IPS-NIHi7 (cell line): ENCODE results near the gene PDSS2.
"Not testable (repeated sequence)": the region's sequence is repeated elsewhere in the genome, so short reads cannot be mapped to it uniquely, and the experiment has no call there.

Experiments
- DNase-seq: peaks from one replicate; pipeline ENCODE4 v3.0.0; 2012; ENCODE audit warnings: mixed read lengths; ENCODE audit errors: extremely low spot score

PDSS2 gene

DNA sequence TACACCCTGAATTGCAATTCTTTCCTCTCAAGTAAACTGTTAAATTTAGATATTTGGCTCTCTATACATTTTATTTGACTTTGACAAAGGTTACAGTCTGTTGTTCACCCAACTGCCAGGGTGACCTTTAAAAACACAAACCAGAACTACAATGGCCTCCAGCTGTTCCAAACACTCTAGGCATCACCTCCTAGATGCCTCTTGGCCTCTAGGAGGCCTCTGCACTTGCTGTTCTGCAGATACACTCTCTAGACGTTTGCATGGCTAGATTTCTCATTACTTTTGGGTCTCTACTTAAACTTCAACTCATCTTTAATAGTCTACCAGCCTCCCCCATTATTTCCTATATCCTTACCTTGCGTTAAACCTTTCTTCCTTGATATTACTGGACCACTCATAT is 241.2 kb downstream of the PDSS2 start:
- no peak for DNase-seq

DNA sequence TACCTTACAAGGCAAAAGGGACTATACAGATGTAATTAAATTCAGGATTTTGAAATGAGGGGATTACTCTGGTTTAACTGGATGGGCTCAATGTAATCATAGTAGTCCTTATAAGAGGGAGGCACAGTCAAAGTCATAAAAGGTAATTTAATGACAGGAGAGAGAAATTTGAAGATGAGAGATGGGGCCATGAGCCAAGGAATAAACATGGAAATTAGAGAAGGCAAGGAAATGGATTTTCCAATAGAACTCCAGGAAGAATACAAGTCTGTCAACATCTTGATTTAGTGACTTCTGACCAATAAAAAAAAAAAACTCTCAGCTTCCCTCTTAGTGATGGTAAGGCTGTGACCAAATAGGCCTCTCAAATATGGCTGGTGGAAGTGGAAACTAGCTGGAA is 242.1 kb downstream of the PDSS2 start:
- no peak for DNase-seq

DNA sequence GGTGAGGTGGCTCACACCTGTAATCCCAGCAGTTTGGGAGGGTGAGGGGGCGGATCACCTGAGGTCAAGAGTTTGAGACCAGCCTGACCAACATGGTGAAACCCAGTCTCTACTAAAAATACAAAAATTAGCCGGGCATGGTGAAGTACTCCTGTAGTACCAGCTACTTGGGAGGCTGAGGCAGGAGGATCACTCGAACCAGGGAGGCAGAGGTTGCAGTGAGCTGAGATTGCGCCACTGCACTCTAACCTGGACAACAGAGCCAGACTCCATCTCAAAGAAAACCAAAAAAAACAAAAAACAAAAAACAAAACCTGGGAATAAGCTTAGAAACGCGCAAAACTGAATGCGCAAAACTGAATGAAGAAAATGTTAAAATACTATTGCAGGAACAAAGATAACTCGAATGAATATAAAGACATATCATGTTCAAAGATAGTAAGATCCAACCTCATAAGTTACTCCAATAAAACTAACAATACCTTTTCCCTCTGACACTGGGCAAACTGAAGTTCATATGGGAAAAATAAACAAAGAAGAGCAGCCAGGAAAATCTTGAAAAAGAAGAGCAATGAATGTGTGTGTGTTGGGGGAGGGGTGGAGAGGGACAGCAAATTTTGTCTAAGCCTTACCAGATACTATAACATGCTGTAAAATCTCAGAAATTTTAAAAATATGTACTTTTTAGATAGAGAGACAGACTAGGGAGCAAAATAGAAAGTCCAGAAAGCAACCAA is 243.0 kb downstream of the PDSS2 start:
- no peak for DNase-seq

DNA sequence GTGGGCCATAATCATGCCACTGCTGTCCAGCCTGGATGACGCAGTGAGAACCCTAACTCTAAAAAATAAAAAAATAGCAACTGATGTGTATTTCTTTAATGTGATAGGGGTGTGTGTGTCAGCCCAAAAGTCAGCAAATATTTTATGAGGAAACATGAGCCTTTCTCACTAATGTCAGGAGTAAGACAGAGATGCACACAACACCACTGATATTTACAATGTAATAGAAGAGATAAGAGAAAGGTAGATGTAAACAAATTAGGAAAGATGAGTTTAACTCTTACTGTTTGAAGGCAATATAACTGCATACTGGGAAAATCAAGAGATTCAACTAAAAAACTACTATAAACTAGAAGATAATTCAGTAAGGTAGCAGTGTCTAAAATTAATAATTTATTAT is 244.0 kb downstream of the PDSS2 start:
- no peak for DNase-seq

DNA sequence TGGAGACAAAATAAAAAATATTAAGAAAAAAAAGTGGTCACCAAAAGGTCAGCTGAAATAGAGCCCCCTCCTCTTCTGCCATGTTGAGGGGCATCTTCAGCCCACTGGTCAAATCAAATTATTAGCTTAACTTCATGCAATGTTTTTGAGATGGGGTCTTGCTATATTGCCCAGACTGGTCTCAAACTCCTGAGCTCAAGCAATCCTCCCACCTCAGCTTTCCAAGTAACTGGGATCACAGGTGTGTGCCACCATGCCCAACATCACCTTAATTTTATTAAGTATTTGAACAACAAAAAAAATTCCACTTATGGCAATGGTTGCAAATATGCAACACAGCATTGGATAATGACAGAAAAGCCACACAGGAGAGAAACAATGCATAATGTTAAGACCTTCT is 244.7 kb downstream of the PDSS2 start:
- DNase-seq, result no peak

DNA sequence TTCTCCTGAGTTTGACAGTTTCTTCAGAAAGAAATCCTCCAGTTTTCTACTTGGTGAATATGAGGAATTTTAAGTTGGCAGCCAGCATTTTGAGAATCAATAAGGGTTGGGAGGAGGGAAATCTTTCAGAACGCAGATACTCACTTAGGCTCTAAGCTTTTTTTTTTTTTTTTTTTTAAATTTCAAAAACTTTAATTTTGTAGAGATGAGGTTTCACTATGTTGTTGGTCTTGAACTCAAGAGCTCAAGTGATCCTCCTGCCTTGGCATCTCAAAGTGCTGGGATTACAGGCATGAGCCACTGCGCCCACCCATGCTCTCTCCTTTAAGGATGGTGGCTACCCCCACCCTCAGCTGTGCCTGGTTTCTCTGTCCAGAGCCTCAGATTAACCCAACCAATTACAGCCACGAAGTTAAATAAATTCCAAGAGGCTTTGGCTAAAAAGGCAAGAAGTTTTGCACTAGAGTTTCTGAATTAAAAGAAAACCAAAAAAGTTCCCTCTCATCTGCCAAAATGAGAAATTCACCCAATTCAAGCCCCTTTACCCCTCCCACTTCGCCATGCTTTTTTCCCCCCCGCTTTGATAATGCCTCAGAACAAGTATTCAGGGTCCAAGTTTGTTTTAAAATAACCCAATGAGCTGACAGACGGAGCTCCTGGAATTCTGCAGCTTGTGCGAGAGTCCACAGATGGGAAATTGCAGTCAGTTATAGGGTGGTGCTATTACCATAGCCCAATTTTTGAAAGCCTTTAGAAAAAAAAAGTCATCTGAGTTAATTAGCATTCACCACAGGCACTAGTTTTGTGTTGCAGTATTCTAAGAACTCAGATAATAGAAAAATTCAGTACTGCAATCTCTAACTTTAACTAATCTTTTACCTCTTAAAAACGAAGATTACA is 249.7 kb downstream of the PDSS2 start:
- no peak for DNase-seq

DNA sequence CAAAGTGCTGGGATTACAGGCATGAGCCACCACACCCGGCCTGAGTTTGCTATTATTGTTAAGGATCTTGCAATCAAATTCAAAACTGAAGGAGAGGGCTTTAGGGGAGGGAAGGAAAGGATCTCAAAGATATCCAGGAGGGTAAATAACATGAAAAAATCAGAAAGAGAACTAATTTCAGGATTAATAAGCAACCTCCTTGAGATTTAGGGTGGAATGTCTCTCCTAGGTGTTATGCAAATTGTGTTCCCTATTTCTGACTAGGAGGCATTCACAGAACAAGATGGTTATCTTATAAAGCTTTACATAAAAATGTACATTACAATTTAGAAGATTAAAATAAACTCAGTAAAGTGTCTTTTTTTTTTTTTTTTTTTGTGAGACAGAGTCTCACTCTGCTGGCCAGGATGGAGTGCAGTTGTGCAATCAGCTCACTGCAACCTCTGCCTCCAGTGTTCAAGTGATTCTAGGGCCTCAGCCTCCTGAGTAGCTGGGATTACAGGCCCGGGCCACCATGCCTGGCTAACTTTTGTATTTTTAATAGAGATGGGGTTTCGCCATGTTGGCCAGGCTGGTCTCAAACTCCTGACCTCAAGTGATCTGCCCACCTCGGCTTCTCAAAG is 252.0 kb downstream of the PDSS2 start:
- no peak for DNase-seq

DNA sequence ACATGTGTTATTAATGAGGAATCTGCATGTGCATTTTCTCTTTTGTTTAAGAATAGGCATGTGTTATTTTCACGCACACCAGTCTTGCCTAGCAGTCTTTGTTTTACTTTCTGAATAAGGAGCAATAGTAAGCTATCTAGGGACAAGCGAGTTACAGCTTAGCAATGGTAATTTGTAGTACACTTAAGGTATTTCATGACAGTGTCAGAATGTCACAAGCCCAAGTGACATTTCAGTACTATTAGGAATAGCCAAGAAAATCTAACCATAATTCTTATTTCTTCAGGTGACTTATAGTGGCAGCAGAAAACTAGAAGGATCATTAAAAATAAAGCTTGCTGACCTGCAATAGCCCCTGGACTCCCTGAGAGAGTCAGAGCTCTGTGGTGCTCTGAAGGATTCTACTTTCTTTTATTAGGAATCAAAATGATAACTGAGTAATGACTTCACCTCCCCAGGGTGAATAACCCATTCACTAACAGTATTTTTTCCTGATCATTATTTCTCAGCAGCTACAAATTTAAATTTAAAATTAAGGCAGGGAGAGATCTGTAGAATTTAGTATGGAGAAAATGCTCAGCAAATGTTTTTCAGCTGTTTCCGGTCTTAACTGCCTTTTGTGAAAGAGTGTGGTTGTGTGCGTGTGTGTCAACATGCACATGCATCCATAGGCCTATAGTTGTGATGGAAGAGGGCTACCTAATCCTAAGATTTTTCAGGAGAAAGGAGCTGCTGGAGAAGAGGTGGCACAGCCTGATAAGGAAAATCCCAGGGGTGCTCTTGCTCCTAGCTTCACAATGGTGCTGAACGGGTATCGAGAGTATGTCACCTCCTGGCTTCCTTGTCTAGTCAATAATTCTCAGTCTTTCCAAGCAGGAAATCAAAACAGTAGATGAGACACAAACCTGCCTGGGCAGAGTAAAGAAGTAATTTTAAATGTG is 254.0 kb downstream of the PDSS2 start:
- DNase-seq, result no peak

DNA sequence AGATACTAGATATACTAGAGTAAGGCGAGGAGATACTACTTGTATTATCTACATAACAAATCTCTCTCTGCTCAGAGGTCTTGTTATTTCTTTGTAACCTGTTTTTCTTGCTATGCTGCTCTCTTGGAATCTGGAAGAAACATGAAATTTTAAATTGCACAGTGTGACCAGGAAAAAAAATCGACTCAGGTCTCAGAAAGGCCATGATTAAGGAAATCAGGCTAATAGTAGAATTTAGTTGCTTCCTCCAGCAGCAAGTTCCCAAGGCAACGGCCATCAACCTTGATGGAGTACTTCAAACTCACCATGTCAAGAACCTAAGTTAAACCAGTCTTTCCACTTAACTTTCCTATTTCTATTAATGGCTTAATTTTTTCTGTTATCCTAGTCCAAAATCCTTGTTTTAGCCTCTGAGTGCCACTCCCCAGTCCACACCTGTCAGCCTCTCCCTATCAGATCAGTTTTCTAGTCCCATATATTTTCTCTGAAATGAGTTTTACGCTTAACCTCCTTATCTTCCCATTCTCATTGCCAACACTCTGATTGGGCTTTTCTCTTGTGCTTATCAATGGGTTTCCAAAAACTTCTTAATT is 256.4 kb downstream of the PDSS2 start:
- no peak for DNase-seq

DNA sequence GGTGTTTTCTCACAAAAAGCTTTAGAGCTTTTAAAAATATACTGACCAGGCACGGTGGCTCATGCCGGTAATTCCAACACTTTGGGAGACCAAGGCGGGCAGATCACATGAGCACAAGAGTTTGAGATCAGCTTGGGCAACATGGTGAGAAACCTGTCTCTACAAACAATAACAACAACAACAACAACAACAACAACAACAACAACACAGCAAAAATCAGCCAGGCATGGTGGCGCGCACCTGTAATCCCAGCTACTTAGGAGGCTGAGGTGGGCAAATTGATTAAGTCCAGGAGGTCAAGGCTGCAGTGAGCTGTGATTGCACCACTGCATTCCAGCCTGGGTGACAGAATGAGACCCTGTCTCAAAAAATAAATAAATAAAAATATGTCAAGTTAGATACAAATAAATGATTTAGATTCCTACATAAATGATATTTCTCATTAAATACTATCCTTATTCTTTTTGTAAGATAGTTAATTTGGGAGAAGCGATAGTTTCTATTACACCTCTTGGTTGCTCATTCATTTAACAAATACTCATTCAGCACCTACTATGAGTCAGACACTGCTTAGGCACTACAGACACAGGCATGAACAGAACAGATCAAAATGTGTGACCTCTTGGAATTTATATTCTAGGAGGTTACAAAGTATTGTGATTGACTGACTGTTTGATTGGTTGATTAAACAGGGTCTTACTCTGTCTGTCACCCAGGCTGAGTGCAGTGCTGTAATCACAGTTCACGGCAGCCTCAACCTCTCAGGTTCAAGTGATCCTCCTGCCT is 260.5 kb downstream of the PDSS2 start:
- no peak for DNase-seq

DNA sequence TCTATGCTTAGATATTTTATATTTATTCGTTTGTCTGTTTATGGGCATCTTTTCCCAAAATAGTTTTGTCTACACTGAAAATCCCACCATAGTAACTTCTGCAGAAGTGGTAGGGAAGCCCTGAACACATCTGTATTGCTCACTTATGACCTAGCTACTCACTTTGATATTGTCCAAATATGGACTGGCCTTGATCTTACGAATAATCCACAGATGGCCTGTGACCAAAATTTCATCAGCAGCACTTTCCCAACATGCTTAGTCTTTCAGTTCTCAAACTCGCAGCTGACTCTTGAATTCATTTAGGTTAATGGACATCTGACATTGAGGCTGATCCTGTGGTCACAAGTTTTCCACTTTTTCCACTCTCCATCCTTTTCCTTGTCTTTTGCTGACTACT is 263.2 kb downstream of the PDSS2 start:
- DNase-seq, result no peak

DNA sequence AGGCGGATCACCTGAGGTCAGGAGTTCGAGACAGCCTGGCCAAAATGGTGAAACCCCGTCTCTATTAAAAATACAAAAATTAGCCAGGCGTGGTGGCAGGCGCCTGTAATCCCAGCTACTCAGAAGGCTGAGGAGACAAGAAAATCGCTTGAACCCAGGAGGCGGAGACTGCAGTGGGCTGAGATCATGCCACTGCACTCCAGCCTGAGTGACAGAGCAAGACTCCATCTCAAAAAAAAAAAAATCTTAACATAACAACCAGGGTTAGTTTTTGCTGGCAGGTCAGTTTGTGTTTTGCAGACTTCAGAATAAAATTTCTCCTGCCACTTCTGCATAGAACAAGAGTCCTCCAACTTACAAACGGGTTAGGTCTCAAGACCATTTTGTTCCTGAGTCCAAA is 264.6 kb downstream of the PDSS2 start:
- DNase-seq, result not testable (repeated sequence)

DNA sequence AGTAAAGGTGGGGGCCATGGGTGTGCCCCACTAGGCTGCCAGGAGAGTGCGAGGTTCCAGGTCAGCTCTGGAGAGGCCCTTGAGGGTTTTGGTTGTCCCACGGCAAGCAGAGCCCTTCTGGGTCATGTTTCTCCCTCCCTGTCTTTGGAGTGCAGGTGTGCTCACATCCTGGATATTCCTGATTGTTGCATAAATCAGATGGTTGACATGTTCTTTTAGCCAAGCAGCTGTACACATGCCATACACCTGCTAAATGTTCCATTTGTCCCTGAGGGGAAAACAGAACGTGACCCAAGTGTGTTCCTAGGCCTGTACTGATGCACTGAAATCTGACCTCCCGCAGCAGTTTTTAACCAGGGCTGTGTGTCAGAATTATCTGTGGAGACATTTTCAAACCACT is 266.5 kb downstream of the PDSS2 start:
- no peak for DNase-seq

DNA sequence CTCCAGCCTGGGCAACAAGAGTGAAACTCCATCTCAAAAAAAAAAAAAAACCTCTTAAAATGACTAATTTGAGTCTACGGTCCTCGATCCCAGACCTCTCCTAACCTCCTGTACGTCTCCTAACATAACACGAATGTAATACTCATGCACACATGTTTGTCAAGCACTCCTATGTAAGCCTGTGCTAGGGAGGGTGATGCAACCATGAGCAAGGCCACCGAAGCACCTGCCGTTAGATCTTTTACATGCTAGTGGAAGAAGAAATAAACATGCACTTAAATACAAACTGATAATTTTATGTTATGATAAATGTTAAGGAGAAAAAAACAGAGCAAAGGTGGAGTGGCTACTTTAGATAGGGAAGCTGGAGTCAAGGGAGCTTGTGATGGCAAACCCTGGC is 271.7 kb downstream of the PDSS2 start:
- no peak for DNase-seq

DNA sequence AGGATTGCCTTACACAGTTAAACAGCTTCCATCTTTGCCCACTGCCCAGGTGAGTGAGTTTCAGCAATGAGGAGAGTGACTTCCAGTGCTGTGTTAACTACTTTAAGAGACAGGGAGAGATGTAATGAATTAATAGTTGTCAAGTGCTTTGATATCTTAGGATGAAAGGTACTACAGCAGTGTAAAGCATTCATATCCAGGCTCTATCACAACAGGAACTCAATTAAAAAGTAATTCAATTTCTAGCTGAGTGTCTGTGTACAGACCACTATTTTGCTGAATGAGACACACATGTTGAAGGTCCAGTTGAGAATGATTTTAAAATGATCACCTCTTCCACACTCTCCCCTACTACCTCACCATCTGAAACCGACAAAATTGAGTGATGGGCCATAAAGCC is 273.3 kb downstream of the PDSS2 start:
- DNase-seq, result no peak

DNA sequence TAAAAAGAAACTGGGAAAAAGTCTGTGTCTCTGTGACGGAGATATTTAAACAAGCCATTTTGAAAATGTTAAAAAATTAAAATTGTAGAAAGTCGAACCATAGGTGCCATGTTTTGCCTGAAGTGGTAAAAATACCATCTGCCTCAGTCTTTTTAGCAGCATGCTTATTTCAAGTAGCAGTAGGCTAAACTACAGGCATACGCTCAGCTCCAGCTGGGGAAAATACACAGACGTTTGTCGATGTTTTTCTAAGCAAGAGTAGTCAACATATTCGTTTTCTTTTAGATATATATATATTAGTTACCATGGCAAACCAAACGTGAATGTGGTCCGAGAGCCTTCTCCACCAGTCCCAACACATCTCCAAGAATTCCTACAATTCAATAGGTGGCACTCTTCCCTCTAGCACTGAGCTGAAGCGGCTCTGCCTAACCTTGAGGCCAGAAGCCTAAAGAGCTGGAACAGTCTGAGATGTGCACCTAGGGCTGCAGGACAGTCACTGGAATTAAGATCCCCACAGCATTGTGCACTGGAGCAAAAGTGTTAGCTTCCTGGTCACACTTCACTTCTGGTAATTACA is 273.9 kb downstream of the PDSS2 start:
- DNase-seq, result peak; percentile 70

DNA sequence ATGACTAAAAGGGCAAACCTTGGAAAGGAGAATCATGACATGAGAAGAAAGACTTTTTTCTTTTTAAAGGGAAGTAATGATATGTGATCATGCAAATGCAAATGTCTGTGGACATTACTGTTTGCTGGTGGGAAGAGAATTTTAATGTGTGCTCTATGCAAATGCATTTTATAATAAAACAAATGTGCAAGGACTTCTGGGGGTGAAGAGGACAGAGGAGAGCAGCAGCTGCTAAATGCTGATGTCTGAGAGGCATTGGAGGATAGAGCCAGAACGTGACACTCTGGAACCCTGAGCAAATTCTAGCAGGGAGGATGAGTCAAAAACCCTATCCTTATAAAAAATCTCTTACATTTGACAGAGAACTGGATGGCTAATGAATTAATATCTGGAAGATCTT is 274.9 kb downstream of the PDSS2 start:
- no peak for DNase-seq

DNA sequence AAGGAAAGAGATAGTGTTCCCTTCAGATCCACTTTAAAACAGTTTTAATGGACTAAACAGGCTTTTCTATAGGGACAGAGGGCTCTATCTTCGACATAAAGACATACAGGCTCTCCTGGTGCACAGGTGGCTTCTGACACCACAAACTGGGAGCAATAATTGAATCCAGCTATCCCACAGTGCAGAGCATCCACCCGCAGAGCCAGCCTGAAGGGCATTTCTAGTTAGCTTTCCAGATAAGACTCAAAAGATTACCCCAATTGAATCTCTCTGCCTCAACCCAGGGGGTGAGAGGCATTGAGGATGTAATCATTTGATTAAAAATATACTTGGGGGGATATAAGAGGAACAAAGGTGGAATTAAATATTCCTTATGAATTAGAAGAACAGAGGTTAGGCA is 279.3 kb downstream of the PDSS2 start:
- no peak for DNase-seq

DNA sequence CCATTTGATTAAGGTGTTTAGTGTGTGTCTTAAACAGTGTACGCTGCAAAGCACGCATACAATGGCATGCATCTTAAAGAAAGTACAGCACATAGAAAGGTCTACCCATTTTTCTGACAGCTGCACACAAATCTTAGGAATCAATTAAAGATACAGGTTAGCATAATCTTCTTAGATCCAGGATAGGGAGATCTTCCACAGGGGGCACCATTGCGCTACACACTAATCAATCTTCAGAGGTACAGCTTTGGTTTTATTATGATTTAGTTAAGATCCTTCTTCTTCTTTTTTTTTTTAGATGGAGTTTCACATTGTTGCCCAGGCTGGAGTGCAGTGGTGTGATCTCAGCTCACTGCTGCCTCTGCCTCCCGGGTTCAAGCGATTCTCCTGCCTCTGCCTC is 280.4 kb downstream of the PDSS2 start:
- no peak for DNase-seq

DNA sequence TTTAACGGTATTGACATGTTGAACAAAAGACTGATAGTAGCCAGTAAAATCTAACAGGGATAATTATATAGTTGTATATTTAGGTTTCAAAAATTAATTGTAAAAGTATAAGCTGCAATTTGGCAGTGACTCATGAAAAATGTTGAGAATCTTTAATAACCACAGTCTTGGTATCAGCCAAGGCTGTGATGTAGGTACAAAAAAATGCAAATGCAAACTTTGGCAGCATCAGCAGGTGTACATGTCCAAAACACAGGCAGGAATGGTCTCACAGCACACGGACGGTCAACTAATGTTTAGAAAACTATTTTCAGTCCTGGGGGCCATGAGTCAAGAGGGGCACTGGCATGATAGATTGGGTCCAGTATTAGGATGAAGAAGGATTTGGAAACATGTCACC is 285.6 kb downstream of the PDSS2 start:
- DNase-seq, result no peak
